Panc1 (cell line): ENCODE results near the gene ACSBG1.

Experiments
- POLR2AphosphoS5 ChIP-seq: IDR thresholded peaks from 2 replicates; pipeline ENCODE4 v1.6.1; 2012; ENCODE audit warnings: mild to moderate bottlenecking, low read depth, low read length, moderate library complexity
- TF ChIP-seq, protein P1 (sequence below): fragments of 450-650 bp; IDR thresholded peaks from 2 replicates; pipeline ENCODE4 v1.5.1; 2017; ENCODE audit warnings: mild to moderate bottlenecking
- TF ChIP-seq, protein P2 (sequence below), 2 experiments: IDR thresholded peaks; 2 replicates each; pipeline ENCODE4 v1.6.1; 2011 to 2012; ENCODE audit warnings: low read depth in 2 of 2, control low read depth in 1 of 2, low read length in 1 of 2, mild to moderate bottlenecking in 1 of 2, moderate library complexity in 1 of 2; ENCODE audit not compliant: insufficient read depth in 1 of 2

DNA sequence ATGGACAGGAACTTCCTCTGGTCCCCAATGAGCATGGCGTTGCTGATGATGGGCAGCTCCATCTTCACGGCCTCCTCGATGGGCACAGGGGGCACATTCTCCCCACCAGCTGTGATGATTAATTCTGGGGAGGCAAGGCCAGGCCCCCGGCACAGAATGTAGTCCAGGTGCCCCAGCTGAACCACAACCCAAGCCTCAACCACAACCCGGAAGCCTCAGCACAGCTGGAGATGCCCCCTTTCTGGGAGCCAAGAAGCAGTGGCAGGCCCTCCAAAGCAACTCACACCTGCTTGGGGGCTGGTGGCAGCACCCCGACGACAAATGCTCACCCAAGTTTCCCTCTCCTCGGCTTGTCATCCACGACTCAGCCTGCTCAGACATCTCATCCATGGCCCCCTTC lies 60.0 kb downstream of the ACSBG1 start:
- TF ChIP-seq, protein P1, sequence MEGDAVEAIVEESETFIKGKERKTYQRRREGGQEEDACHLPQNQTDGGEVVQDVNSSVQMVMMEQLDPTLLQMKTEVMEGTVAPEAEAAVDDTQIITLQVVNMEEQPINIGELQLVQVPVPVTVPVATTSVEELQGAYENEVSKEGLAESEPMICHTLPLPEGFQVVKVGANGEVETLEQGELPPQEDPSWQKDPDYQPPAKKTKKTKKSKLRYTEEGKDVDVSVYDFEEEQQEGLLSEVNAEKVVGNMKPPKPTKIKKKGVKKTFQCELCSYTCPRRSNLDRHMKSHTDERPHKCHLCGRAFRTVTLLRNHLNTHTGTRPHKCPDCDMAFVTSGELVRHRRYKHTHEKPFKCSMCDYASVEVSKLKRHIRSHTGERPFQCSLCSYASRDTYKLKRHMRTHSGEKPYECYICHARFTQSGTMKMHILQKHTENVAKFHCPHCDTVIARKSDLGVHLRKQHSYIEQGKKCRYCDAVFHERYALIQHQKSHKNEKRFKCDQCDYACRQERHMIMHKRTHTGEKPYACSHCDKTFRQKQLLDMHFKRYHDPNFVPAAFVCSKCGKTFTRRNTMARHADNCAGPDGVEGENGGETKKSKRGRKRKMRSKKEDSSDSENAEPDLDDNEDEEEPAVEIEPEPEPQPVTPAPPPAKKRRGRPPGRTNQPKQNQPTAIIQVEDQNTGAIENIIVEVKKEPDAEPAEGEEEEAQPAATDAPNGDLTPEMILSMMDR = no peak
- no peak for TF ChIP-seq POLR2AphosphoS5
- TF ChIP-seq, protein P2, sequence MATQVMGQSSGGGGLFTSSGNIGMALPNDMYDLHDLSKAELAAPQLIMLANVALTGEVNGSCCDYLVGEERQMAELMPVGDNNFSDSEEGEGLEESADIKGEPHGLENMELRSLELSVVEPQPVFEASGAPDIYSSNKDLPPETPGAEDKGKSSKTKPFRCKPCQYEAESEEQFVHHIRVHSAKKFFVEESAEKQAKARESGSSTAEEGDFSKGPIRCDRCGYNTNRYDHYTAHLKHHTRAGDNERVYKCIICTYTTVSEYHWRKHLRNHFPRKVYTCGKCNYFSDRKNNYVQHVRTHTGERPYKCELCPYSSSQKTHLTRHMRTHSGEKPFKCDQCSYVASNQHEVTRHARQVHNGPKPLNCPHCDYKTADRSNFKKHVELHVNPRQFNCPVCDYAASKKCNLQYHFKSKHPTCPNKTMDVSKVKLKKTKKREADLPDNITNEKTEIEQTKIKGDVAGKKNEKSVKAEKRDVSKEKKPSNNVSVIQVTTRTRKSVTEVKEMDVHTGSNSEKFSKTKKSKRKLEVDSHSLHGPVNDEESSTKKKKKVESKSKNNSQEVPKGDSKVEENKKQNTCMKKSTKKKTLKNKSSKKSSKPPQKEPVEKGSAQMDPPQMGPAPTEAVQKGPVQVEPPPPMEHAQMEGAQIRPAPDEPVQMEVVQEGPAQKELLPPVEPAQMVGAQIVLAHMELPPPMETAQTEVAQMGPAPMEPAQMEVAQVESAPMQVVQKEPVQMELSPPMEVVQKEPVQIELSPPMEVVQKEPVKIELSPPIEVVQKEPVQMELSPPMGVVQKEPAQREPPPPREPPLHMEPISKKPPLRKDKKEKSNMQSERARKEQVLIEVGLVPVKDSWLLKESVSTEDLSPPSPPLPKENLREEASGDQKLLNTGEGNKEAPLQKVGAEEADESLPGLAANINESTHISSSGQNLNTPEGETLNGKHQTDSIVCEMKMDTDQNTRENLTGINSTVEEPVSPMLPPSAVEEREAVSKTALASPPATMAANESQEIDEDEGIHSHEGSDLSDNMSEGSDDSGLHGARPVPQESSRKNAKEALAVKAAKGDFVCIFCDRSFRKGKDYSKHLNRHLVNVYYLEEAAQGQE (IDR thresholded peaks at IDR 0.05; ENCODE audit: insufficient read depth in 1 of 2, low read depth in 2 of 2, low read length in 1 of 2) = no peak
